BLaER1 (cell line): ENCODE results near the gene MAPKAPK3.

Source experiments
- H3K27ac ChIP-seq: shearing (Covaris generic); formaldehyde crosslinking; 2 replicates; pipeline ENCODE4 v1.8.1; 2022
- H3K27me3 ChIP-seq: shearing (Covaris generic); formaldehyde crosslinking; 2 replicates; pipeline ENCODE4 v1.8.1; 2022
- H3K36me3 ChIP-seq: shearing (Covaris generic); formaldehyde crosslinking; 2 replicates; pipeline ENCODE4 v1.8.1; 2022
- H3K4me1 ChIP-seq: shearing (Covaris generic); formaldehyde crosslinking; 2 replicates; pipeline ENCODE4 v1.8.1; 2022
- H3K4me2 ChIP-seq: shearing (Covaris generic); formaldehyde crosslinking; 2 replicates; pipeline ENCODE4 v1.8.1; 2022
- H3K4me3 ChIP-seq: shearing (Covaris generic); formaldehyde crosslinking; 2 replicates; pipeline ENCODE4 v1.8.1; 2022
- H3K9ac ChIP-seq: shearing (Covaris generic); formaldehyde crosslinking; 2 replicates; pipeline ENCODE4 v1.8.1; 2022
- H3K9me3 ChIP-seq: shearing (Covaris generic); formaldehyde crosslinking; 2 replicates; pipeline ENCODE4 v1.8.1; 2022
- H4K20me1 ChIP-seq: shearing (Covaris generic); formaldehyde crosslinking; 2 replicates; pipeline ENCODE4 v1.8.1; 2022
- Cebpa-rat ChIP-seq: shearing (Covaris generic); IDR thresholded peaks from 2 replicates; pipeline ENCODE4 v1.8.1; 2022

MAPKAPK3 gene

GRCh38 chr3:50630877-50631276 is 13.9 kb downstream of the MAPKAPK3 start:
- Histone ChIP-seq H3K27ac (no peak overlapping the region), H3K27me3 (no peaks in the 10 kb centered on the region), H3K4me3 (no peak overlapping the region), H3K4me2 (peak overlapping the region; percentile 41; the same call in 1 of the 2 replicates), H3K4me1 (peaks cover 64% of the 10 kb centered on the region), H3K9me3 (no peaks in the 10 kb centered on the region), H3K36me3 (peaks cover 37% of the 10 kb centered on the region; the same call in 1 of the 2 replicates), H3K9ac (no peak overlapping the region), H4K20me1 (peaks cover 100% of the 10 kb centered on the region)
- TF ChIP-seq Cebpa-rat: no peak

DNA sequence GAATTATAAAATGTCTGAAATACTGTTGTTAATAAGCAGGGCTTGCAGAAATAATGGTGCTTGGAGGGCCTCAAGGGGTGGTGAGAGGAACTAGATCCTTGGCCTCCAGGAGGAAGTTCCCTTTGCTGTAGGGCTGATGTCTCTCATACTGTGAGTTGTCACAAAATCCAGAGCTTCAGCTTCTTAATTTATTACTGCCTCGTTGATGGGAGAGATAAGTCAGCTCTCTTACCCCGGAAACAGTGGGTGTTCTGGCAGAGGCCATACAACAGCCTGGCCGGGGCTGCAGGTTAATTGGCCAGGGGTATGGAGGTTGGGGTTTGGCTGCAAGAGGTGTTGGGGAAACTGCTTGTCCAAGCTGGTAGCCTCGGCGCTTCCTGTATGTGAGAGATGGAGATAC is 15.5 kb downstream of the MAPKAPK3 start:
- H3K9ac ChIP-seq: no peak overlapping the region
- H3K9me3 ChIP-seq: no peaks in the 10 kb centered on the region
- H3K27me3 ChIP-seq: no peaks in the 10 kb centered on the region
- H3K27ac ChIP-seq: no peak overlapping the region
- no peak overlapping the region for H3K4me2 ChIP-seq
- TF ChIP-seq Cebpa-rat: no peak
- peaks cover 99% of the 10 kb centered on the region for H4K20me1 ChIP-seq
- no peak overlapping the region for H3K4me3 ChIP-seq
- H3K4me1 ChIP-seq: peaks cover 63% of the 10 kb centered on the region
- peaks cover 33% of the 10 kb centered on the region; the same call in 1 of the 2 replicates for H3K36me3 ChIP-seq

DNA sequence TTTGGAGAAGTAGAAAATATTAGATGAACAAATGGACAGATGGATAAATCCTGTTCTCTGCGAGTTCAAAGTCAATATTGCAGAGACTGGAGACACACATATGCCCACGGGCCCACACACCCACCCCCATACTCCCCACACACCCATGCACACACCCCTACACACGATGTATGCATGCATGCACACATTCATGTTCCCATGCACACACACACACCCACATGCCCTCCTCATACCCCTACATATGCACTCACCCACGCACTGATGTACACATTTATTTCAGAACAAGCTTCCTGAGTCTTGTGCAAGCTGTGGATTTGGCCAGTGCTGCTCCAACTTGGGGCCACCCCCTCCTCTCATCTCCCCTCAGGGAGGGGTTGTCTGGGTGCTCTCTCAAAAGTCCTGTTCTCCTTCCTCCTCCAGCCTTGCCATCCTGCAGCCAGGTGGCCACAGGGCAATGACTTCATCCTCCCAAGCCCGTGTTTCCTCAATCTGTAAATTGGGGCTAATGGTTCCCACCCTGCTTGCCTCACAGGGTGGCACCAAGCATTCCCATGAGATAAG is 16.4 kb downstream of the MAPKAPK3 start:
- peaks cover 29% of the 10 kb centered on the region; the same call in 1 of the 2 replicates for H3K36me3 ChIP-seq
- peaks cover 56% of the 10 kb centered on the region for H3K4me1 ChIP-seq
- TF ChIP-seq Cebpa-rat: no peak
- H3K27me3 ChIP-seq: no peaks in the 10 kb centered on the region
- H3K27ac ChIP-seq: no peak overlapping the region
- H3K4me2 ChIP-seq: no peak overlapping the region
- peaks cover 98% of the 10 kb centered on the region for H4K20me1 ChIP-seq
- H3K4me3 ChIP-seq: no peak overlapping the region
- H3K9me3 ChIP-seq: no peaks in the 10 kb centered on the region
- H3K9ac ChIP-seq: no peak overlapping the region

GRCh38 chr3:50635066-50635465 is 18.1 kb downstream of the MAPKAPK3 start:
- Histone ChIP-seq H3K4me2 (no peak overlapping the region), H3K9me3 (no peaks in the 10 kb centered on the region), H3K4me1 (peaks cover 52% of the 10 kb centered on the region), H3K27me3 (no peaks in the 10 kb centered on the region), H3K4me3 (no peak overlapping the region), H3K27ac (no peak overlapping the region), H4K20me1 (peaks cover 98% of the 10 kb centered on the region), H3K36me3 (peaks cover 25% of the 10 kb centered on the region; the same call in 1 of the 2 replicates), H3K9ac (no peak overlapping the region)
- TF ChIP-seq Cebpa-rat: no peak

DNA sequence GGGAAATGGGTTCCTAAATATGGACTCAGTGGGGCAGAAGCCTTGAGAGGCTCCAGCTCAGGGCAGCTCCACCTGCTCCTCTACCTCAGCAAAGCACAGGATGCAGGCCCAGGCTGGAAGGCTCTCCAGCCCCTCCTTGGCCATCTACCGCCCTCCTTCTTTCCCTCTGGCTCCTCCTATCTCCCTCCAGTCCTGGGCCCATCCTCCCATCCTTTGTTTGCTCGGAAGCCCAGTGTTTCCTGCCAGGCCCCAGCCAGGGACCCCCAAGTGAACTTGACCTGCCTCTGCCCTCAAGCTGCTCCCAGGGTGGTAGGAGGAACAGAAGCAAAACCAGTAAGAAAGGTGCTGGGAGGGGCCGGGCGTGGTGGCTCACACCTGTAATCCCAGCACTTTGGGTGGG is 20.1 kb downstream of the MAPKAPK3 start:
- peaks cover 86% of the 10 kb centered on the region for H4K20me1 ChIP-seq
- H3K36me3 ChIP-seq: peaks cover 35% of the 10 kb centered on the region
- peaks cover 36% of the 10 kb centered on the region for H3K4me1 ChIP-seq
- no peak overlapping the region for H3K9ac ChIP-seq
- no peak overlapping the region for H3K27ac ChIP-seq
- H3K27me3 ChIP-seq: no peaks in the 10 kb centered on the region
- no peaks in the 10 kb centered on the region for H3K9me3 ChIP-seq
- H3K4me2 ChIP-seq: no peak overlapping the region
- H3K4me3 ChIP-seq: no peak overlapping the region
- no peak for TF ChIP-seq Cebpa-rat

- no peak overlapping the region for H3K4me2 ChIP-seq
- no peak overlapping the region for H3K4me3 ChIP-seq
- H3K9ac ChIP-seq: no peak overlapping the region
- peaks cover 44% of the 10 kb centered on the region for H3K36me3 ChIP-seq
- H3K27me3 ChIP-seq: no peaks in the 10 kb centered on the region
- H3K9me3 ChIP-seq: no peaks in the 10 kb centered on the region
- H3K4me1 ChIP-seq: peaks cover 28% of the 10 kb centered on the region
- TF ChIP-seq Cebpa-rat: no peak
- H3K27ac ChIP-seq: no peak overlapping the region
- peaks cover 77% of the 10 kb centered on the region for H4K20me1 ChIP-seq
Measured at GRCh38 chr3:50637945-50638344, 21.0 kb downstream of the MAPKAPK3 start.

DNA sequence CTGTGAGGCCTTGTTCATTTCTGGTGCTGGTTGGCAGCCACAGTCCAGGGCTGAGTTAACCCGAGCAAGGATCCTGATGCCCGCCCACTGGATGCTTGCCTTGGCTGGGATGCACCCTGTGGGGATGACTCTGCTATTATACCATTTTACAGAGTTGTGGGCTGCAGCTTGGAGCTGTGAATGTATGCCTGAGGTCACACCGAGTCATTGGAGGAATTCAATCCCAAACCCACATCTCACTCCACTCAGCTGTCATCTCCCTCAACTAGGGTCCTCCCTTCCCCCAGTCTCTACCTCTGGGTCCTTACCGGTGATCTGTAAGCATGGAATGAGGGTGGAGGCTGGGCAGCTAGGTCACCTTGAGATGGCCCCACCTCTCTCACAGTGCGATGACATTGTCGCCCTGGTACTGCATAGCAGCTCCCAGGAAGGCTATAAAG is 22.1 kb downstream of the MAPKAPK3 start:
- H3K9me3 ChIP-seq: no peaks in the 10 kb centered on the region
- no peak overlapping the region for H3K9ac ChIP-seq
- H3K4me1 ChIP-seq: peaks cover 18% of the 10 kb centered on the region
- no peak overlapping the region for H3K4me3 ChIP-seq
- H4K20me1 ChIP-seq: peaks cover 71% of the 10 kb centered on the region
- H3K4me2 ChIP-seq: no peak overlapping the region
- H3K36me3 ChIP-seq: peaks cover 56% of the 10 kb centered on the region
- H3K27me3 ChIP-seq: no peaks in the 10 kb centered on the region
- TF ChIP-seq Cebpa-rat: no peak
- H3K27ac ChIP-seq: no peak overlapping the region

DNA sequence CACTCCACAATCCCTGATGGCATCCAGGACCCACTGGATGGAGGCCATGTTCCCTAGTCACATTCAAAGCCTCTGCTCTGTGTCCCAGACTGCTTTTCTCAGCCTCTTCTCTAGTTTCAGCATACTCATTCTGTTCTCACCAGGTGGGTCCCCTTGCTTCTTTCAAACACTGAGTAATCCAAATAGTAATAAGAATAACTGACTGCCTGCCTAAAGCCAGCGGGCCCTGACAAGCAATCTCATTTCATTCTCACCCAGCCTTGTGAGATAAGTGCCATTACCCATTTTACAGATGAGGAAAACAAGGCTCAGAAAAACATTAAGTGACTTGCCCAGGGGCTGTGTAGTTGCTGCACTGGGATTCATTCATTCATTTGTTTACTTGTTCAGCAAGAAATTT is 25.4 kb downstream of the MAPKAPK3 start:
- Histone ChIP-seq H3K27ac (no peak overlapping the region), H3K9ac (no peak overlapping the region), H3K36me3 (peaks cover 84% of the 10 kb centered on the region), H3K27me3 (no peaks in the 10 kb centered on the region), H3K4me1 (no peaks in the 10 kb centered on the region), H3K4me3 (no peak overlapping the region), H3K4me2 (no peak overlapping the region), H4K20me1 (peaks cover 38% of the 10 kb centered on the region), H3K9me3 (no peaks in the 10 kb centered on the region)
- TF ChIP-seq Cebpa-rat: no peak

GRCh38 chr3:50644561-50644960 is 27.6 kb downstream of the MAPKAPK3 start:
- H3K4me1 ChIP-seq: no peaks in the 10 kb centered on the region
- no peak overlapping the region for H3K27ac ChIP-seq
- H3K9ac ChIP-seq: no peak overlapping the region
- H3K9me3 ChIP-seq: no peaks in the 10 kb centered on the region
- H3K4me2 ChIP-seq: no peak overlapping the region
- no peak overlapping the region for H3K4me3 ChIP-seq
- peaks cover 97% of the 10 kb centered on the region for H3K36me3 ChIP-seq
- no peak for TF ChIP-seq Cebpa-rat
- H4K20me1 ChIP-seq: peaks cover 18% of the 10 kb centered on the region
- no peaks in the 10 kb centered on the region for H3K27me3 ChIP-seq

DNA sequence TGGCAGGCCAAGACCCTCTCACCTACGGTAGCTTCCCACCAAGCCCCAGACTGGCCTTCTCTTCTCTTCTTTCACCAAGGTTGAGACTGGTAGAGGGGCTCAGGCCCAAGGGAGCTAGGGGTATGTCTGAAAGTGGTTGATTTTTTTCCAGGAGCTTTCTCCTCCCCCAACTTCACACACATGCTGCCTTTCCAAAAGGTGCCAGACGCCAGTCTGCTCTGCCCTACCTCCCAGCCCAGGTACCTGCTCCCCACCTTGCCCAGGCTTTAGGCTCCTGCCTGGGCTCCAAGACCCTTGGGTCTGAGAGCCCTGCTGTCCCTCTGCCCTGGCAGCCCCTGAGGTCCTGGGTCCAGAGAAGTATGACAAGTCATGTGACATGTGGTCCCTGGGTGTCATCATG is 28.4 kb downstream of the MAPKAPK3 start:
- Histone ChIP-seq H3K9me3 (no peaks in the 10 kb centered on the region), H3K9ac (no peak overlapping the region), H3K4me3 (no peak overlapping the region), H3K4me2 (no peak overlapping the region), H3K27ac (no peak overlapping the region), H3K4me1 (no peaks in the 10 kb centered on the region), H4K20me1 (0 out of 2 replicates have a peak, but pooled peaks cover 9% of the 10 kb centered on the region), H3K36me3 (peaks cover 90% of the 10 kb centered on the region), H3K27me3 (no peaks in the 10 kb centered on the region)
- TF ChIP-seq Cebpa-rat: no peak

DNA sequence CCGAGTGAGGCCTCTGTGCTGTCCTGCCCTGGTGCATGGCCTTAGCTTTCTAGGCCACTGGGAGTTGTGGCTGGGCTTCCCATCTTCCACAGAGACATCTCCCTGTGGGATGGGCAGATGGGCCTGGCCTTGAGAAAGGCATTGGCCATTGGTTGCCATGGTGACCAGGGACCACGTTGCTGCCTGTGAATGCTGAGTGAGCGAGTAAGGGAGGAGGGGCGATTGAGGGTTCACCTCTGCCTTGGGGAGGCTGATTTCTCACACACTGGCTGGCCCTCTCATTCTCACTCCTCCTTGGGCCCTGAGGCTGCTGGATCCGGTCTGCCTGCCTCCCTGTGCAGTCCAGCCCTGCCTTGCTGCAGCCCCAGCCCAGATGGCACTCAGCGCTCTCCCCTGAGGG is 31.4 kb downstream of the MAPKAPK3 start:
- peaks cover 60% of the 10 kb centered on the region for H3K36me3 ChIP-seq
- 0 out of 2 replicates have a peak, but pooled peaks cover 5% of the 10 kb centered on the region for H4K20me1 ChIP-seq
- no peaks in the 10 kb centered on the region for H3K4me1 ChIP-seq
- no peak for TF ChIP-seq Cebpa-rat
- no peak overlapping the region for H3K4me2 ChIP-seq
- no peaks in the 10 kb centered on the region for H3K9me3 ChIP-seq
- no peak overlapping the region for H3K27ac ChIP-seq
- H3K4me3 ChIP-seq: no peak overlapping the region
- no peaks in the 10 kb centered on the region for H3K27me3 ChIP-seq
- no peak overlapping the region for H3K9ac ChIP-seq
